RPMI7951 (cell line): ENCODE results near the gene SLC5A1. TPM values are rescaled to one million over a fixed set of nuclear protein-coding genes. Genes with fewer than 3 reads are reported as not detected.
A peak's percentile ranks its signal among the peaks of the same experiment; 100 is the strongest.

Experiments used
- DNase-seq: peaks from one replicate; pipeline ENCODE4 v3.0.0-alpha.2; 2012; ENCODE audit warnings: low read depth
- total RNA-seq: library from RNA; depleted of rRNA; stranded (reverse); fragments of >200 nt; shearing (Covaris generic); gene quantifications from 2 replicates; pipeline ENCODE4 v1.2.3, GENCODE V29; 2014

Gene SLC5A1
- total RNA-seq, 1 experiment from 2014 or later, result not detected

GRCh38 chr22:32050678-32051515, 7.8 kb downstream of the SLC5A1 start:
- DNase-seq, result peak; percentile 84

- no peak for DNase-seq
These were observed 9.2 kb downstream of the SLC5A1 start for GRCh38 chr22:32052244-32052643.

GRCh38 chr22:32052936-32053791, 10.1 kb downstream of the SLC5A1 start:
- DNase-seq, result no peak

- DNase-seq, result no peak
These were observed 12.0 kb downstream of the SLC5A1 start for GRCh38 chr22:32055069-32055468.

GRCh38 chr22:32058656-32059260, 15.7 kb downstream of the SLC5A1 start:
- no peak for DNase-seq

- no peak for DNase-seq
These were observed 16.4 kb downstream of the SLC5A1 start for GRCh38 chr22:32059426-32059825.

- DNase-seq, result no peak
These were observed 20.6 kb downstream of the SLC5A1 start for GRCh38 chr22:32063701-32064100.

GRCh38 chr22:32066820-32067219, 23.8 kb downstream of the SLC5A1 start:
- no peak for DNase-seq

- DNase-seq, result no peak
These were observed 24.6 kb downstream of the SLC5A1 start for GRCh38 chr22:32067613-32068012.

- no peak for DNase-seq
These were observed 26.7 kb downstream of the SLC5A1 start for GRCh38 chr22:32069579-32070372.

GRCh38 chr22:32073262-32073661, 30.2 kb downstream of the SLC5A1 start:
- DNase-seq, result no peak

- no peak for DNase-seq
These were observed 30.8 kb downstream of the SLC5A1 start for GRCh38 chr22:32073823-32074380.

GRCh38 chr22:32075997-32076760, 33.1 kb downstream of the SLC5A1 start:
- no peak for DNase-seq

- DNase-seq, result no peak
These were observed 33.7 kb downstream of the SLC5A1 start for GRCh38 chr22:32076761-32077084.

- no peak for DNase-seq
These were observed 34.1 kb downstream of the SLC5A1 start for GRCh38 chr22:32077151-32077550.

- peak; percentile 58 for DNase-seq
These were observed 36.3 kb downstream of the SLC5A1 start for GRCh38 chr22:32079130-32080089.

GRCh38 chr22:32080904-32081303, 37.8 kb downstream of the SLC5A1 start:
- DNase-seq, result peak; percentile 38

- DNase-seq, result no peak
These were observed 39.3 kb downstream of the SLC5A1 start for GRCh38 chr22:32082331-32082730.

GRCh38 chr22:32083000-32083399, 39.9 kb downstream of the SLC5A1 start:
- DNase-seq, result no peak
